Measurements from ENCODE around the gene CAMTA1. TPM values are rescaled to one million over a fixed set of nuclear protein-coding genes. Genes with fewer than 3 reads are reported as not detected.

The CAMTA1 gene
- polyA plus RNA-seq, 1 donor from 2014 or later, result 162 TPM

GRCh38 chr1:7628273-7628672 is 843.0 kb downstream of the CAMTA1 start:
- H3F3A ChIP-seq (ENCODE audit: insufficient read depth, low read length, poor library complexity, severe bottlenecking), result no peaks in the 10 kb centered on the region
- H3K4me2 ChIP-seq (ENCODE audit: low read length), result no peak overlapping the region
- H3K9me2 ChIP-seq (ENCODE audit: insufficient read depth, low read length), result no peaks in the 10 kb centered on the region
- no peaks in the 10 kb centered on the region for H3K36me3 ChIP-seq (ENCODE audit: insufficient read depth, low read length)
- no peak overlapping the region for H3K4me3 ChIP-seq (ENCODE audit: low read length)
- H3K27me3 ChIP-seq (ENCODE audit: insufficient read depth, low read depth, low read length), result no peaks in the 10 kb centered on the region
- no peaks in the 10 kb centered on the region for H4K20me1 ChIP-seq (ENCODE audit: insufficient read depth)
- H3K79me2 ChIP-seq (replicated peaks; ENCODE audit: insufficient read depth, low read length), result no peaks in the 10 kb centered on the region
- H2AFZ ChIP-seq (ENCODE audit: low read depth, low read length), result no peak overlapping the region
- TF ChIP-seq RAD21 (conservative IDR thresholded peaks at IDR 0.05), result no peak
- TF ChIP-seq, protein P1, sequence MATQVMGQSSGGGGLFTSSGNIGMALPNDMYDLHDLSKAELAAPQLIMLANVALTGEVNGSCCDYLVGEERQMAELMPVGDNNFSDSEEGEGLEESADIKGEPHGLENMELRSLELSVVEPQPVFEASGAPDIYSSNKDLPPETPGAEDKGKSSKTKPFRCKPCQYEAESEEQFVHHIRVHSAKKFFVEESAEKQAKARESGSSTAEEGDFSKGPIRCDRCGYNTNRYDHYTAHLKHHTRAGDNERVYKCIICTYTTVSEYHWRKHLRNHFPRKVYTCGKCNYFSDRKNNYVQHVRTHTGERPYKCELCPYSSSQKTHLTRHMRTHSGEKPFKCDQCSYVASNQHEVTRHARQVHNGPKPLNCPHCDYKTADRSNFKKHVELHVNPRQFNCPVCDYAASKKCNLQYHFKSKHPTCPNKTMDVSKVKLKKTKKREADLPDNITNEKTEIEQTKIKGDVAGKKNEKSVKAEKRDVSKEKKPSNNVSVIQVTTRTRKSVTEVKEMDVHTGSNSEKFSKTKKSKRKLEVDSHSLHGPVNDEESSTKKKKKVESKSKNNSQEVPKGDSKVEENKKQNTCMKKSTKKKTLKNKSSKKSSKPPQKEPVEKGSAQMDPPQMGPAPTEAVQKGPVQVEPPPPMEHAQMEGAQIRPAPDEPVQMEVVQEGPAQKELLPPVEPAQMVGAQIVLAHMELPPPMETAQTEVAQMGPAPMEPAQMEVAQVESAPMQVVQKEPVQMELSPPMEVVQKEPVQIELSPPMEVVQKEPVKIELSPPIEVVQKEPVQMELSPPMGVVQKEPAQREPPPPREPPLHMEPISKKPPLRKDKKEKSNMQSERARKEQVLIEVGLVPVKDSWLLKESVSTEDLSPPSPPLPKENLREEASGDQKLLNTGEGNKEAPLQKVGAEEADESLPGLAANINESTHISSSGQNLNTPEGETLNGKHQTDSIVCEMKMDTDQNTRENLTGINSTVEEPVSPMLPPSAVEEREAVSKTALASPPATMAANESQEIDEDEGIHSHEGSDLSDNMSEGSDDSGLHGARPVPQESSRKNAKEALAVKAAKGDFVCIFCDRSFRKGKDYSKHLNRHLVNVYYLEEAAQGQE (IDR thresholded peaks at IDR 0.05; ENCODE audit: borderline replicate concordance), result no peak
- TF ChIP-seq POLR2AphosphoS5 (IDR thresholded peaks at IDR 0.05), result no peak
- TF ChIP-seq MXI1 (conservative IDR thresholded peaks at IDR 0.05; ENCODE audit: poor library complexity, severe bottlenecking), result no peak
- no peak for TF ChIP-seq EP300 (conservative IDR thresholded peaks at IDR 0.05; ENCODE audit: poor library complexity, severe bottlenecking)
- TF ChIP-seq SMC3 (conservative IDR thresholded peaks at IDR 0.05; ENCODE audit: poor library complexity), result no peak
- no peak for TF ChIP-seq TAF1 (IDR thresholded peaks at IDR 0.05; ENCODE audit: low read depth)
- no peak for TF ChIP-seq CTCF (IDR thresholded peaks at IDR 0.05; ENCODE audit: poor library complexity, severe bottlenecking)
- H3K9ac ChIP-seq (ENCODE audit: low read length), result no peak overlapping the region
- no peak overlapping the region for H3K27ac ChIP-seq (ENCODE audit: low read length)
- H3K9me3 ChIP-seq (ENCODE audit: low read length), result no peaks in the 10 kb centered on the region

DNA sequence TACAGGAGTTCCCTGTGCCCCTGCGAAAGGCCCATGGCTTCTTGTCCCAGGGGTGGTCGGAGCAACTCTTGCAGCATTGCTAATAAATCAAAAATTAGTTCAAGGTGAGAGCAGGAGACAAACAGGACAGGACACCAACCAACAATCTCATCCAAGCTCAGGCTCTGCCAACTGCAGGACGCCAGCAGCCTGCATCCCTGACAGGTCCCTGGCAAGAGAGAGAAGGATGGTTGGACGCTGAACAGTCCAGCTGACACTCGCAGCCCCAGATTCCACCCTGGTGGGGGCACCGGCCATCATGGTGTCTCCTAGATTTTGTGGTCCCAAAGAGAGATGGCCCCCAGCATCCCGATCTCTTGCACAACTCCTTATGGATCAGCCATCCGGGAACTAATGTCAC is 843.8 kb downstream of the CAMTA1 start:
- Histone ChIP-seq H3K27ac (ENCODE audit: low read length) (no peak overlapping the region), H3F3A (ENCODE audit: insufficient read depth, low read length, poor library complexity, severe bottlenecking) (no peaks in the 10 kb centered on the region), H3K4me2 (ENCODE audit: low read length) (no peak overlapping the region), H3K9me3 (ENCODE audit: low read length) (no peaks in the 10 kb centered on the region), H3K9me2 (ENCODE audit: insufficient read depth, low read length) (no peaks in the 10 kb centered on the region), H3K9ac (ENCODE audit: low read length) (no peak overlapping the region), H4K20me1 (ENCODE audit: insufficient read depth) (no peaks in the 10 kb centered on the region), H3K27me3 (ENCODE audit: insufficient read depth, low read depth, low read length) (no peaks in the 10 kb centered on the region), H3K4me3 (ENCODE audit: low read length) (no peak overlapping the region), H3K36me3 (ENCODE audit: insufficient read depth, low read length) (no peaks in the 10 kb centered on the region), H3K79me2 (replicated peaks; ENCODE audit: insufficient read depth, low read length) (no peaks in the 10 kb centered on the region), H2AFZ (ENCODE audit: low read depth, low read length) (no peak overlapping the region)
- TF ChIP-seq POLR2AphosphoS5 (IDR thresholded peaks at IDR 0.05) (no peak), TAF1 (IDR thresholded peaks at IDR 0.05; ENCODE audit: low read depth) (no peak), CTCF (IDR thresholded peaks at IDR 0.05; ENCODE audit: poor library complexity, severe bottlenecking) (no peak)

Data from neural cell (in vitro differentiated cells).